Body of pancreas (tissue), 4 donors: ENCODE data around the gene GALNT2. TPM values are rescaled to one million over a fixed set of nuclear protein-coding genes. Genes with fewer than 3 reads are reported as not detected.

Source experiments
- ATAC-seq: fragments of 150-250 bp; one replicate; pipeline ENCODE4 v1.9.1; 2016
- DNase-seq, 4 donors: peaks; one replicate each; pipeline ENCODE4 v3.0.0-alpha.2; 2019
- H3K27ac ChIP-seq, 4 donors: fragments of 200-600 bp; sonication (generic); 1 replicate in 3 of 4; 2 replicates in 1 of 4; pipeline versions ENCODE4 v1.5.1 to v1.6.1; 2016 to 2019; ENCODE audit warnings: mild to moderate bottlenecking in 1 of 4, mixed read lengths in 1 of 4, moderate library complexity in 1 of 4
- H3K27me3 ChIP-seq, 2 donors: fragments of 200-600 bp; sonication (generic); one replicate each; pipeline ENCODE4 v1.6.0; 2016; ENCODE audit warnings: mild to moderate bottlenecking in 1 of 2
- H3K36me3 ChIP-seq, 2 donors: fragments of 200-600 bp; sonication (generic); replicated peaks in 1 of 2; 2 replicates each; pipeline ENCODE4 v1.5.1; 2016; ENCODE audit warnings: low read depth in 2 of 2; ENCODE audit not compliant: insufficient read depth in 1 of 2
- H3K4me1 ChIP-seq: fragments of 200-600 bp; sonication (generic); one replicate; pipeline ENCODE4 v1.6.0; 2016
- H3K4me3 ChIP-seq, 2 donors: fragments of 200-600 bp; sonication (generic); 1 replicate in 1 of 2; 2 replicates in 1 of 2; pipeline ENCODE4 v1.5.1; 2016 to 2019
- H3K9me3 ChIP-seq, 3 donors: fragments of 200-600 bp; sonication (generic); 1 replicate in 2 of 3; 2 replicates in 1 of 3; pipeline ENCODE4 v1.5.1; 2016
- CTCF ChIP-seq, 7 experiments: fragments of 450-650 bp in 4 of 7; fragments of 200-600 bp in 3 of 7; sonication (generic) in 3 of 7; IDR thresholded peaks; one replicate each; pipeline ENCODE4 v1.5.1; 2016 to 2019; ENCODE audit warnings: antibody characterized with exemption in 7 of 7
- POLR2A ChIP-seq, 3 donors: fragments of 450-650 bp; IDR thresholded peaks; one replicate each; pipeline ENCODE4 v1.6.1; 2016; ENCODE audit warnings: antibody characterized with exemption in 3 of 3, mild to moderate bottlenecking in 2 of 3
- WGBS, 2 donors: methylation state at CpG; one replicate each; pipeline ENCODE4 v1.1.5; 2017; 5-methylcytosine and 5-hydroxymethylcytosine counted together
- intact Hi-C: fragments of 100-400 bp; cut with DNase I; formaldehyde crosslinking; loops from one replicate; pipeline ENCODE4 v1.15.1; 2023
- total RNA-seq, 2 donors: library from RNA; depleted of rRNA; stranded (reverse); fragments of >200 nt; gene quantifications; one replicate each; pipeline ENCODE4 v1.1.0, GENCODE V29; 2016

Gene GALNT2
- total RNA-seq, 2 donors from 2014 or later, result 45.9 to 68.6 TPM

- 89 to 93% methylated on average over 7 of the region's 7 CpGs for WGBS, 2 donors
- Histone ChIP-seq H3K27ac (no peak overlapping the region), H3K4me3 (no peak overlapping the region), H3K4me1 (peaks cover 56% of the 10 kb centered on the region), H3K9me3 (no peaks in the 10 kb centered on the region), H3K36me3 (peaks cover 0 to 2% of the 10 kb centered on the region in 2 donors), H3K27me3 (no peaks in the 10 kb centered on the region)
- intact Hi-C loops, result no loop called here
- no peak for DNase-seq
- no peak for TF ChIP-seq CTCF (IDR thresholded peaks at IDR 0.05)
- no peak for TF ChIP-seq POLR2A (IDR thresholded peaks at IDR 0.05)
- no peak for ATAC-seq
Observed at GRCh38 chr1:230174041-230174440, 107.0 kb downstream of the GALNT2 start.

GRCh38 chr1:230174471-230175162 is 107.6 kb downstream of the GALNT2 start:
- DNase-seq, result no peak
- no peak overlapping the region for H3K27ac ChIP-seq
- H3K4me3 ChIP-seq, result no peak overlapping the region
- H3K9me3 ChIP-seq, result no peaks in the 10 kb centered on the region
- H3K27me3 ChIP-seq, result no peaks in the 10 kb centered on the region
- intact Hi-C loops, result no loop called here
- no peak for TF ChIP-seq CTCF (IDR thresholded peaks at IDR 0.05)
- TF ChIP-seq POLR2A (IDR thresholded peaks at IDR 0.05), result no peak
- ATAC-seq, result no peak
- H3K36me3 ChIP-seq, result peaks cover 0 to 4% of the 10 kb centered on the region in 2 donors
- 93 to 94% methylated on average over 15 of the region's 15 CpGs for WGBS, 2 donors
- peaks cover 51% of the 10 kb centered on the region for H3K4me1 ChIP-seq

- intact Hi-C loops, result no loop called here
- Histone ChIP-seq H3K27me3 (no peaks in the 10 kb centered on the region), H3K4me1 (peaks cover 44% of the 10 kb centered on the region), H3K27ac (no peak overlapping the region), H3K36me3 (peaks cover 0 to 5% of the 10 kb centered on the region in 2 donors), H3K4me3 (no peak overlapping the region), H3K9me3 (no peaks in the 10 kb centered on the region)
- DNase-seq (no peak), ATAC-seq (no peak)
- no peak for TF ChIP-seq CTCF (IDR thresholded peaks at IDR 0.05)
- WGBS, 2 donors, result 57 to 74% methylated on average over 3 to 4 of the region's 4 CpGs
Observed at GRCh38 chr1:230175163-230175747, 108.2 kb downstream of the GALNT2 start.

- ATAC-seq, result no peak
- Histone ChIP-seq H3K27ac (no peak overlapping the region), H3K4me1 (peaks cover 38% of the 10 kb centered on the region), H3K36me3 (peaks cover 0 to 5% of the 10 kb centered on the region in 2 donors), H3K9me3 (no peaks in the 10 kb centered on the region), H3K4me3 (no peak overlapping the region), H3K27me3 (no peaks in the 10 kb centered on the region)
- WGBS, 2 donors, result 73 to 79% methylated on average over 5 of the region's 5 CpGs
- DNase-seq, result no peak
- intact Hi-C loops, result no loop called here
- TF ChIP-seq POLR2A (IDR thresholded peaks at IDR 0.05), result no peak
- TF ChIP-seq CTCF (IDR thresholded peaks at IDR 0.05), result no peak
Observed at GRCh38 chr1:230175839-230176238, 108.8 kb downstream of the GALNT2 start.

GRCh38 chr1:230176326-230176725 is 109.3 kb downstream of the GALNT2 start:
- WGBS, 2 donors, result 51 to 54% methylated on average over 4 of the region's 4 CpGs
- peak overlapping the region in 2 of 4 donors; percentile 54 to 63 for H3K27ac ChIP-seq

More at GRCh38 chr1:230176326-230176725, 109.3 kb downstream of the GALNT2 start:
- intact Hi-C loops, result no loop called here
- Histone ChIP-seq H3K36me3 (peaks cover 0 to 5% of the 10 kb centered on the region in 2 donors), H3K4me3 (no peak overlapping the region), H3K4me1 (peaks cover 41% of the 10 kb centered on the region), H3K27me3 (no peaks in the 10 kb centered on the region), H3K9me3 (no peaks in the 10 kb centered on the region)
- no peak for ATAC-seq
- no peak for DNase-seq
- TF ChIP-seq POLR2A (IDR thresholded peaks at IDR 0.05), result no peak
- no peak for TF ChIP-seq CTCF (IDR thresholded peaks at IDR 0.05)
